K562 (cell line): ENCODE results near the gene EXOC2. TPM values are rescaled to one million over a fixed set of nuclear protein-coding genes. Genes with fewer than 3 reads are reported as not detected.
A peak's percentile ranks its signal among the peaks of the same experiment; 100 is the strongest.

Source experiments
- ATAC-seq: fragments of 200-7000 bp; cut with Tn5 transposase; 3 replicates; pipeline ENCODE4 v1.9.1; 2020; ENCODE audit warnings: moderate library complexity
- BruUV-seq: library from RNA; stranded (reverse); fragments of 400-500 nt; replicated peaks from 2 replicates; lab custom pipeline; 2021; lab: Mats Ljungman, UMichigan
- CTCF ChIA-PET: fragments of 300-600 bp; formaldehyde crosslinking; extraction: SDS; loops from one replicate; lab custom pipeline; 2021; ENCODE audit warnings: low intra/inter-chr PET ratio; lab: Yijun Ruan, JAX
- POLR2A ChIA-PET: fragments of 300-600, 350-650 bp; sonication (Branson Sonifier 250); formaldehyde crosslinking; extraction: SDS; loops from one replicate; lab custom pipeline; 2021; ENCODE audit warnings: antibody characterized with exemption, inconsistent platforms; lab: Yijun Ruan, JAX
- DNase-seq, 4 experiments: peaks; one replicate each; pipeline versions ENCODE4 v3.0.0 to v3.0.0-alpha.2; 2011 to 2018; ENCODE audit warnings: low spot score in 3 of 4, mixed read lengths in 3 of 4; ENCODE audit errors: extremely low read depth in 1 of 4
- FAIRE-seq: peaks from 2 replicates; lab custom pipeline; 2011; peaks lifted over from hg19 to GRCh38; lab: Jason Lieb, UNC
- H2AFZ ChIP-seq: 2 replicates; pipeline ENCODE4 v1.6.0; 2011; ENCODE audit warnings: low read depth, low read length, control low read depth, inconsistent platforms
- H3K27ac ChIP-seq: fragments of 200-600 bp; 3 replicates; pipeline ENCODE4 v1.8.0; 2011; ENCODE audit warnings: low read depth, mild to moderate bottlenecking, control low read depth, inconsistent platforms, low read length, moderate library complexity, mixed read lengths; ENCODE audit errors: extremely low read depth
- H3K27me3 ChIP-seq, 2 experiments: fragments of 300-600 bp in 1 of 2; 2 replicates in 1 of 2; 3 replicates in 1 of 2; pipeline versions ENCODE4 v1.6.0 to v1.8.0; 2011; ENCODE audit warnings: inconsistent platforms in 2 of 2, low read length in 2 of 2, mild to moderate bottlenecking in 1 of 2, mixed read lengths in 1 of 2, moderate library complexity in 1 of 2; ENCODE audit not compliant: control insufficient read depth in 2 of 2, insufficient read depth in 2 of 2
- H3K36me3 ChIP-seq: fragments of 300-600 bp; 3 replicates; pipeline ENCODE4 v1.8.0; 2011; ENCODE audit warnings: mild to moderate bottlenecking, low read length, inconsistent platforms; ENCODE audit not compliant: control insufficient read depth, insufficient read depth
- H3K4me1 ChIP-seq, 2 experiments: fragments of 200-600 bp in 1 of 2; replicated peaks in 1 of 2; 2 replicates in 1 of 2; 3 replicates in 1 of 2; pipeline versions ENCODE4 v1.5.1 to v1.8.0; 2011; ENCODE audit warnings: inconsistent platforms in 2 of 2, low read length in 2 of 2, mild to moderate bottlenecking in 1 of 2, mixed read lengths in 1 of 2, moderate library complexity in 1 of 2; ENCODE audit not compliant: control insufficient read depth in 2 of 2, insufficient read depth in 2 of 2
- H3K4me2 ChIP-seq: 2 replicates; pipeline ENCODE4 v1.6.1; 2011; ENCODE audit warnings: low read length, control low read depth, inconsistent platforms, mixed read lengths; ENCODE audit not compliant: insufficient read depth
- H3K4me3 ChIP-seq: fragments of 200-600 bp; sonication (generic), shearing (Covaris generic); 2 replicates; pipeline ENCODE4 v1.5.1; 2016; ENCODE audit warnings: control low read depth, inconsistent platforms
- H3K79me2 ChIP-seq: fragments of 200-600 bp; 3 replicates; pipeline ENCODE4 v1.8.0; 2011; ENCODE audit warnings: low read length, inconsistent platforms; ENCODE audit not compliant: control insufficient read depth, insufficient read depth
- H3K9ac ChIP-seq, 2 experiments: 2 replicates each; pipeline versions ENCODE4 v1.6.0 to v1.6.1; 2011; ENCODE audit warnings: low read depth in 2 of 2, low read length in 2 of 2, control low read depth in 1 of 2, inconsistent platforms in 1 of 2, mild to moderate bottlenecking in 1 of 2, mixed read lengths in 1 of 2; ENCODE audit not compliant: insufficient read depth in 1 of 2
- H3K9me1 ChIP-seq: one replicate; pipeline ENCODE4 v1.6.0; 2011; ENCODE audit warnings: inconsistent platforms, mild to moderate bottlenecking, low read length, moderate library complexity; ENCODE audit not compliant: control insufficient read depth, insufficient read depth
- H3K9me3 ChIP-seq: replicated peaks from 2 replicates; pipeline ENCODE4 v1.5.1; 2011; ENCODE audit warnings: low read depth, low read length, inconsistent platforms; ENCODE audit not compliant: control insufficient read depth, insufficient read depth
- H4K20me1 ChIP-seq: replicated peaks from 2 replicates; pipeline ENCODE4 v1.6.1; 2011; ENCODE audit warnings: low read length, inconsistent platforms, mixed read lengths; ENCODE audit not compliant: control insufficient read depth, insufficient read depth
- ARID2 ChIP-seq: fragments of 450-650 bp; IDR thresholded peaks from 2 replicates; pipeline ENCODE4 v1.6.1; 2017; ENCODE audit warnings: antibody characterized with exemption, mild to moderate bottlenecking
- FOXM1 ChIP-seq, 2 experiments: fragments of 450-650 bp in 1 of 2; sonication (generic) in 1 of 2; formaldehyde crosslinking in 1 of 2; IDR thresholded peaks; 2 replicates each; pipeline versions ENCODE4 v1.6.1 to v1.9.0; 2017 to 2022; ENCODE audit warnings: low read depth in 2 of 2, mild to moderate bottlenecking in 2 of 2, missing genetic modification reagents in 1 of 2, moderate library complexity in 1 of 2
- JUN ChIP-seq, 2 experiments: sonication (generic) in 1 of 2; formaldehyde crosslinking in 1 of 2; IDR thresholded peaks; 2 replicates each; pipeline versions ENCODE4 v1.6.1 to v1.8.0; 2012 to 2022; ENCODE audit warnings: borderline replicate concordance in 2 of 2, mild to moderate bottlenecking in 2 of 2, improper control_type of control experiment in 1 of 2, low read depth in 1 of 2, low read length in 1 of 2, missing genetic modification reagents in 1 of 2
- L3MBTL2 ChIP-seq: fragments of 450-650 bp; IDR thresholded peaks from 2 replicates; pipeline ENCODE4 v1.6.1; 2016; ENCODE audit warnings: mild to moderate bottlenecking, moderate library complexity
- NR1H2 ChIP-seq: sonication (generic); formaldehyde crosslinking; IDR thresholded peaks from 2 replicates; pipeline ENCODE4 v1.4.0; 2020; ENCODE audit warnings: mild to moderate bottlenecking, missing genetic modification reagents
- NR2C1 ChIP-seq, 2 experiments: fragments of 450-650 bp; IDR thresholded peaks; 2 replicates each; pipeline ENCODE4 v1.6.1; 2017; ENCODE audit warnings: mild to moderate bottlenecking in 2 of 2, antibody characterized with exemption in 1 of 2, inconsistent platforms in 1 of 2, missing compliant biosample characterization in 1 of 2, missing genetic modification characterization in 1 of 2
- NR4A1 ChIP-seq, 2 experiments: fragments of 250-450 bp in 1 of 2; fragments of 450-650 bp in 1 of 2; sonication (Bioruptor Pico) in 1 of 2; IDR thresholded peaks; 2 replicates each; pipeline versions ENCODE4 v1.4.0 to v1.6.1; 2016 to 2020; ENCODE audit warnings: mild to moderate bottlenecking in 2 of 2, missing compliant biosample characterization in 1 of 2, missing genetic modification characterization in 1 of 2, moderate library complexity in 1 of 2
- WGBS: fragments of 100-300 bp; shearing (Covaris generic); methylation state at CpG from one replicate; pipeline ENCODE4 v1.1.6; 2016; ENCODE audit warnings: low coverage, mixed read lengths; ENCODE audit not compliant: insufficient coverage; ENCODE audit errors: missing lambda C conversion rate; 5-methylcytosine and 5-hydroxymethylcytosine counted together
- in situ Hi-C: fragments of 300-500 bp; cut with MboI; formaldehyde crosslinking; loops from 4 replicates; pipeline ENCODE4 v1.15.0; 2018; ENCODE audit warnings: inconsistent platforms, mixed read lengths
- intact Hi-C: fragments of 100-400 bp; cut with micrococcal nuclease; formaldehyde crosslinking; loops from 2 replicates; pipeline ENCODE4 v1.14.2; 2022
- polyA plus RNA-seq, 8 experiments: library from polyadenylated mRNA; depleted of rRNA in 4 of 8; stranded (reverse) in 5 of 8; unstranded in 3 of 8; fragments of >200 nt; fragmentation: Nextera tagmentation in 2 of 8; fragmentation: Illumina TruSeq in 1 of 8; extraction: Ambion mirVana in 2 of 8; extraction: Trizol in 1 of 8; gene quantifications; 2 replicates each; pipeline versions ENCODE4 v1.2.1 to v1.2.3, GENCODE V29; 2011 to 2014; ENCODE audit warnings: inconsistent platforms in 1 of 8, missing spikeins in 1 of 8
- total RNA-seq, 7 experiments: library from RNA; depleted of rRNA in 6 of 7; stranded (reverse); fragments of >200 nt in 6 of 7; fragmentation: Illumina TruSeq in 2 of 7; extraction: Trizol in 2 of 7; gene quantifications; 2 replicates each; pipeline versions ENCODE4 v1.2.1 to v1.2.3, GENCODE V29; 2011 to 2021; ENCODE audit warnings: low replicate concordance in 1 of 7
- TF ChIP-seq, protein P1 (sequence below): fragments of 250-450 bp; sonication (Bioruptor Pico); IDR thresholded peaks from 2 replicates; pipeline ENCODE4 v1.4.0; 2020; ENCODE audit warnings: mild to moderate bottlenecking, moderate library complexity
- TF ChIP-seq, protein P2 (sequence below): sonication (generic); formaldehyde crosslinking; IDR thresholded peaks from 2 replicates; pipeline ENCODE4 v1.9.0; 2022; ENCODE audit warnings: mild to moderate bottlenecking, missing genetic modification reagents
- TF ChIP-seq, protein P3 (sequence below): sonication (generic); formaldehyde crosslinking; IDR thresholded peaks from 2 replicates; pipeline ENCODE4 v1.8.0; 2022; ENCODE audit warnings: mild to moderate bottlenecking, missing genetic modification reagents

Gene EXOC2
- total and polyA plus RNA-seq, 9 of the 15 experiments (the other 6 are each of a cell fraction or from before 2014, with no cell fraction given) = 12.2 to 30.2 (median 24.2) TPM

DNA sequence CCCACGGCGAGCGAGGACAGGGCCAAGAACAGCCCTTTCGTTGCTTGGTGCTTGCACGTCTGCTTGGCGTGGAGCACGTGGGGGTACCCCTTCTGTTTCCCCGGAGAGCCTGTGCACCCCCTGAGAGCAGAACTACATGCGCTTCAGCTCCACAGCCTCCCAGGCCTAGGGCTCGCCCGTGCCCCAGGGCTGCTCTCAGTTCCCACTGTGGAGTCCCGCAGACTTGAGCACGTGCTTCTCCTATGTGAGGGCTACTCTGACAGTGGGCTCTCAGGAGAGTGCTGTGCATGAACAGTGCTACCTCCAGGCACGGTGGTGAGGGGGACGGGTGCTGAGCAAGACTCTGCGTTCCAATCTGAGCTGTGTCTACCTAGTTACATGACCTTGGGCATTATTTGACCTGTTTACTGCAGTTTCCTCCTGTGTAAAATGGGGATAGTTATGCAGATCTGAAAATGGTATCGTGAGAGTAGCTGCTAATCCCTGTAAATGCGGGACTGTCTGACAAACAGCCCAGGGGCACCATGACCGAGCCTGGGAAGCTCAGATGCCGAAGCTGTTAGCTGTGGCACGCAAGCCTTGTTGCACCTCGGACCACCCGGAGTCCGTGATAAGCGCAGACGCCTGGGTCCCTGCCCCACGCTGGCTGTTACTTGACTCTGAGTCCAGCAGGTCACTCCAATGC is 219.0 kb downstream of the EXOC2 start:
- intact Hi-C loops (no loop called here), in situ Hi-C loops (no loop called here)
- no peak overlapping the region for H3K4me3 ChIP-seq
- DNase-seq (no peak), FAIRE-seq (no peak), ATAC-seq (peak; percentile 40; the same call in 2 of the 3 replicates)
- no peaks in the 10 kb centered on the region for H3K9me1 ChIP-seq
- no peaks in the 10 kb centered on the region for H3K9me3 ChIP-seq
- H3K36me3 ChIP-seq = no peaks in the 10 kb centered on the region
- H3K4me2 ChIP-seq = no peak overlapping the region
- ChIA-PET CTCF (no interaction called here), POLR2A (interaction anchor here (0.6 to 0.7 kb wide), 3 partner anchors 16 to 82 kb away, joined by 3 read pairs; no protein-coding TSS in a partner anchor)
- H3K9ac ChIP-seq = 0 out of 4 replicates have a peak overlapping the region, but pooled peaks of 1 of the 2 experiments have one; percentile 59
- peaks cover 56 to 71% of the 10 kb centered on the region in 2 experiments for H3K27me3 ChIP-seq
- no peaks in the 10 kb centered on the region for H3K79me2 ChIP-seq
- H3K27ac ChIP-seq = no peak overlapping the region
- peaks cover 0 to 4% of the 10 kb centered on the region in 2 experiments; a peak in 2 of 5 replicates for H3K4me1 ChIP-seq
- no peaks in the 10 kb centered on the region for H4K20me1 ChIP-seq
- H2AFZ ChIP-seq = no peak overlapping the region
- BruUV-seq = no TSS peak
- WGBS = 2% methylated on average over 27 of the region's 27 CpGs
- TF ChIP-seq L3MBTL2 (peak; percentile 32), NR2C1 (IDR thresholded peaks at IDR 0.05) (no peak), NR2C1 (tag; IDR thresholded peaks at IDR 0.05) (no peak), NR4A1 (CRISPR knock-in tag; IDR thresholded peaks at IDR 0.05) (no peak), NR4A1 (tag; IDR thresholded peaks at IDR 0.05) (no peak), FOXM1 (IDR thresholded peaks at IDR 0.05; ENCODE audit: low read depth) (no peak), FOXM1 (CRISPR knock-in tag; IDR thresholded peaks at IDR 0.05; ENCODE audit: low read depth) (no peak), JUN (IDR thresholded peaks at IDR 0.05; ENCODE audit: borderline replicate concordance, low read depth, low read length) (no peak), JUN (CRISPR knock-in tag; IDR thresholded peaks at IDR 0.05; ENCODE audit: borderline replicate concordance) (no peak), NR1H2 (no peak), ARID2 (no peak)
- TF ChIP-seq, protein P1, sequence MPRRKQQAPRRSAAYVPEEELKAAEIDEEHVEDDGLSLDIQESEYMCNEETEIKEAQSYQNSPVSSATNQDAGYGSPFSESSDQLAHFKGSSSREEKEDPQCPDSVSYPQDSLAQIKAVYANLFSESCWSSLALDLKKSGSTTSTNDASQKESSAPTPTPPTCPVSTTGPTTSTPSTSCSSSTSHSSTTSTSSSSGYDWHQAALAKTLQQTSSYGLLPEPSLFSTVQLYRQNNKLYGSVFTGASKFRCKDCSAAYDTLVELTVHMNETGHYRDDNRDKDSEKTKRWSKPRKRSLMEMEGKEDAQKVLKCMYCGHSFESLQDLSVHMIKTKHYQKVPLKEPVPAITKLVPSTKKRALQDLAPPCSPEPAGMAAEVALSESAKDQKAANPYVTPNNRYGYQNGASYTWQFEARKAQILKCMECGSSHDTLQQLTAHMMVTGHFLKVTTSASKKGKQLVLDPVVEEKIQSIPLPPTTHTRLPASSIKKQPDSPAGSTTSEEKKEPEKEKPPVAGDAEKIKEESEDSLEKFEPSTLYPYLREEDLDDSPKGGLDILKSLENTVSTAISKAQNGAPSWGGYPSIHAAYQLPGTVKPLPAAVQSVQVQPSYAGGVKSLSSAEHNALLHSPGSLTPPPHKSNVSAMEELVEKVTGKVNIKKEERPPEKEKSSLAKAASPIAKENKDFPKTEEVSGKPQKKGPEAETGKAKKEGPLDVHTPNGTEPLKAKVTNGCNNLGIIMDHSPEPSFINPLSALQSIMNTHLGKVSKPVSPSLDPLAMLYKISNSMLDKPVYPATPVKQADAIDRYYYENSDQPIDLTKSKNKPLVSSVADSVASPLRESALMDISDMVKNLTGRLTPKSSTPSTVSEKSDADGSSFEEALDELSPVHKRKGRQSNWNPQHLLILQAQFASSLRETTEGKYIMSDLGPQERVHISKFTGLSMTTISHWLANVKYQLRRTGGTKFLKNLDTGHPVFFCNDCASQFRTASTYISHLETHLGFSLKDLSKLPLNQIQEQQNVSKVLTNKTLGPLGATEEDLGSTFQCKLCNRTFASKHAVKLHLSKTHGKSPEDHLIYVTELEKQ = no peak
- TF ChIP-seq, protein P2, sequence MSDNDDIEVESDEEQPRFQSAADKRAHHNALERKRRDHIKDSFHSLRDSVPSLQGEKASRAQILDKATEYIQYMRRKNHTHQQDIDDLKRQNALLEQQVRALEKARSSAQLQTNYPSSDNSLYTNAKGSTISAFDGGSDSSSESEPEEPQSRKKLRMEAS = peak; percentile 35; the same call in 1 of the 2 replicates
- TF ChIP-seq, protein P3, sequence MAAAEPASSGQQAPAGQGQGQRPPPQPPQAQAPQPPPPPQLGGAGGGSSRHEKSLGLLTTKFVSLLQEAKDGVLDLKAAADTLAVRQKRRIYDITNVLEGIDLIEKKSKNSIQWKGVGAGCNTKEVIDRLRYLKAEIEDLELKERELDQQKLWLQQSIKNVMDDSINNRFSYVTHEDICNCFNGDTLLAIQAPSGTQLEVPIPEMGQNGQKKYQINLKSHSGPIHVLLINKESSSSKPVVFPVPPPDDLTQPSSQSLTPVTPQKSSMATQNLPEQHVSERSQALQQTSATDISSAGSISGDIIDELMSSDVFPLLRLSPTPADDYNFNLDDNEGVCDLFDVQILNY (CRISPR knock-in tag) = 0 out of 2 replicates have a peak, but pooled peaks have one; percentile 24
